ENCODE results near the gene TENM3. TPM values are rescaled to one million over a fixed set of nuclear protein-coding genes. Genes with fewer than 3 reads are reported as not detected.

The TENM3 gene
- total and polyA plus RNA-seq, 2 experiments from 2014 or later, result 16.1 to 70.9 TPM

DNA sequence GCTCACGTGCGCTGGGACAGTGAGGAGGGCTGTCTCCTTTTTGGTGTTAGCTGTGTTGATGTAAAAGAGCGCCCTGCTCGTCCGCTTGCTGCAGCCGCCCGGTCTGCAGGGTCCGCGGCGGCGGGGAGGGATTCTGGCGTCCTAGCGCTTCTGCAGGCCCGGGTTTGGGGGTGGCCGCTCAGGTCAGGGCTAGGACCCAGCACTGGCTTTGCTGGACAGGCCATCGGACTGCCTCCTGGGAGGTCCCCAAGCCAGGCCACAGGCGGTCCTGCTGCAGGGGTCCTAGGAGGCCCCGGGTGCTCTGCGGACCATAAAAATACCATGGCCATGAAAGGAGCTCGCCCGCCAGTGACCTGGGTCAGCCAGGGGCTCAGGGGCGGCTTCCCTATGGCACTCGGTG, 365.3 kb downstream of the TENM3 start:
- H3K36me3 ChIP-seq (replicated peaks; ENCODE audit: insufficient read depth, low read depth), result no peaks in the 10 kb centered on the region
- no peak overlapping the region for H3K4me3 ChIP-seq
- WGBS (ENCODE audit: low lambda C conversion rate, missing lambda C conversion rate), result over 99% methylated on average over 23 of the region's 23 CpGs
- no peaks in the 10 kb centered on the region for H3K79me2 ChIP-seq
- TF ChIP-seq, protein P1, sequence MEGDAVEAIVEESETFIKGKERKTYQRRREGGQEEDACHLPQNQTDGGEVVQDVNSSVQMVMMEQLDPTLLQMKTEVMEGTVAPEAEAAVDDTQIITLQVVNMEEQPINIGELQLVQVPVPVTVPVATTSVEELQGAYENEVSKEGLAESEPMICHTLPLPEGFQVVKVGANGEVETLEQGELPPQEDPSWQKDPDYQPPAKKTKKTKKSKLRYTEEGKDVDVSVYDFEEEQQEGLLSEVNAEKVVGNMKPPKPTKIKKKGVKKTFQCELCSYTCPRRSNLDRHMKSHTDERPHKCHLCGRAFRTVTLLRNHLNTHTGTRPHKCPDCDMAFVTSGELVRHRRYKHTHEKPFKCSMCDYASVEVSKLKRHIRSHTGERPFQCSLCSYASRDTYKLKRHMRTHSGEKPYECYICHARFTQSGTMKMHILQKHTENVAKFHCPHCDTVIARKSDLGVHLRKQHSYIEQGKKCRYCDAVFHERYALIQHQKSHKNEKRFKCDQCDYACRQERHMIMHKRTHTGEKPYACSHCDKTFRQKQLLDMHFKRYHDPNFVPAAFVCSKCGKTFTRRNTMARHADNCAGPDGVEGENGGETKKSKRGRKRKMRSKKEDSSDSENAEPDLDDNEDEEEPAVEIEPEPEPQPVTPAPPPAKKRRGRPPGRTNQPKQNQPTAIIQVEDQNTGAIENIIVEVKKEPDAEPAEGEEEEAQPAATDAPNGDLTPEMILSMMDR (IDR thresholded peaks at IDR 0.05; ENCODE audit: poor library complexity), result no peak
- TF ChIP-seq EZH2 (IDR thresholded peaks at IDR 0.05; ENCODE audit: borderline replicate concordance) (no peak), EZH2phosphoT487 (IDR thresholded peaks at IDR 0.05; ENCODE audit: low read depth, severe bottlenecking, unreplicated experiment) (no peak)
- no peaks in the 10 kb centered on the region for H3K9me2 ChIP-seq (replicated peaks; ENCODE audit: insufficient read depth)
- H2AFZ ChIP-seq, result no peak overlapping the region
- no peak overlapping the region for H3K27ac ChIP-seq
- no peaks in the 10 kb centered on the region for H4K20me1 ChIP-seq (ENCODE audit: insufficient read depth, poor library complexity, severe bottlenecking)
- no peak overlapping the region for H3K4me2 ChIP-seq
- DNase-seq (ENCODE audit: low spot score), result no peak
- no peaks in the 10 kb centered on the region for H3K27me3 ChIP-seq
- H3K4me1 ChIP-seq (ENCODE audit: insufficient read depth), result no peaks in the 10 kb centered on the region
- H3K9me3 ChIP-seq (ENCODE audit: low read depth), result no peaks in the 10 kb centered on the region

DNA sequence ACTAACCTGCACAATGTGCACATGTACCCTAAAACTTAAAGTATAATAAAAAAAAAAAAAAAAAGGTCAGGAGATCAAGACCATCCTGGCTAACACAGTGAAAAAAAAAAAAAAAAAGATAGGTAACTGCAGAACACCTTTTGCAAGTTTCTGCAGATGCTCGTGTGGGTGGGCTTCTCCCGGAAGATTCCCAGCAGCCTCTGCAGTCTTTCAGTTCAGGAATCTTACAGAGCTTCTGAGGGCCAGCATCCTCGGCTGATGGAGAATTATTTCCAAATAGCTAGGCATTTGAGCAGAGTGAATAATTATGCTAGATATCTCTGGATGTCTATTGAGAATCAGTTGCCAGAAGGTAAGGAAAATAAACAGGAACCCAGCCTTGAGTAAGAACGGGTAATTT, 373.3 kb downstream of the TENM3 start:
- Histone ChIP-seq H3K4me3 (no peak overlapping the region), H3K4me2 (no peak overlapping the region), H2AFZ (no peak overlapping the region), H4K20me1 (ENCODE audit: insufficient read depth, poor library complexity, severe bottlenecking) (no peaks in the 10 kb centered on the region), H3K27ac (no peak overlapping the region), H3K36me3 (replicated peaks; ENCODE audit: insufficient read depth, low read depth) (no peaks in the 10 kb centered on the region), H3K9me2 (replicated peaks; ENCODE audit: insufficient read depth) (no peaks in the 10 kb centered on the region), H3K9me3 (ENCODE audit: low read depth) (no peaks in the 10 kb centered on the region), H3K27me3 (no peaks in the 10 kb centered on the region), H3K79me2 (no peaks in the 10 kb centered on the region), H3K4me1 (ENCODE audit: insufficient read depth) (no peaks in the 10 kb centered on the region)
- WGBS (ENCODE audit: low lambda C conversion rate, missing lambda C conversion rate), result 94% methylated on average over 4 of the region's 4 CpGs
- TF ChIP-seq EZH2phosphoT487 (IDR thresholded peaks at IDR 0.05; ENCODE audit: low read depth, severe bottlenecking, unreplicated experiment), result no peak
- TF ChIP-seq EZH2 (IDR thresholded peaks at IDR 0.05; ENCODE audit: borderline replicate concordance), result no peak
- TF ChIP-seq, protein P1 (IDR thresholded peaks at IDR 0.05; ENCODE audit: poor library complexity), result no peak
- no peak for DNase-seq (ENCODE audit: low spot score)

DNA sequence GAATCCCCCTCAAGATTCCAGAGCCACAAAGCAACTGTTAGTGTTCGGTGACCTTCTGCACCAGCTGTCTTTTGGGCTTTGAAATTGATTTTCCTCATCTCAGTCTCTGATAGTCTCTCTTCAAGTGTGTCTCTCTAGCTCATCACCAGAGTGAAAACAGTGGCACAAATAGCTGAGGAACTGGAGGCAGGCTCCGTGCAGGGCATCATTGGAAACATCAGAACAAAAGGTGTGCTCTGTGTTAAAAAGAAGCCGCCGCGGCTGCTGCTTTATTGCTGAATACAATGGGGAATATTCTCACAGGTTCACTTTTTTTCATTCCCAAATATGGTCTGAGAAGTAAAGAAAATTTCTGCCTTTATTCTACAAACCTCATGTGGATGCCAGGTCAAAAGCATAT, 376.5 kb downstream of the TENM3 start:
- H2AFZ ChIP-seq, result no peak overlapping the region
- TF ChIP-seq EZH2phosphoT487 (IDR thresholded peaks at IDR 0.05; ENCODE audit: low read depth, severe bottlenecking, unreplicated experiment) (no peak), EZH2 (IDR thresholded peaks at IDR 0.05; ENCODE audit: borderline replicate concordance) (no peak)
- TF ChIP-seq, protein P1 (IDR thresholded peaks at IDR 0.05; ENCODE audit: poor library complexity), result no peak
- no peak overlapping the region for H3K4me2 ChIP-seq
- H3K9me2 ChIP-seq (replicated peaks; ENCODE audit: insufficient read depth), result no peaks in the 10 kb centered on the region
- H3K79me2 ChIP-seq, result no peaks in the 10 kb centered on the region
- H3K9me3 ChIP-seq (ENCODE audit: low read depth), result no peaks in the 10 kb centered on the region
- WGBS (ENCODE audit: low lambda C conversion rate, missing lambda C conversion rate), result 88% methylated on average over 5 of the region's 5 CpGs
- H3K4me1 ChIP-seq (ENCODE audit: insufficient read depth), result no peaks in the 10 kb centered on the region
- no peaks in the 10 kb centered on the region for H3K27me3 ChIP-seq
- no peak for DNase-seq (ENCODE audit: low spot score)
- H3K27ac ChIP-seq, result no peak overlapping the region
- no peak overlapping the region for H3K4me3 ChIP-seq
- H3K36me3 ChIP-seq (replicated peaks; ENCODE audit: insufficient read depth, low read depth), result no peaks in the 10 kb centered on the region
- no peaks in the 10 kb centered on the region for H4K20me1 ChIP-seq (ENCODE audit: insufficient read depth, poor library complexity, severe bottlenecking)

All from hepatocyte (in vitro differentiated cells).